ENCODE data around the gene ATP9A.
"Not testable (repeated sequence)": the region's sequence is repeated elsewhere in the genome, so short reads cannot be mapped to it uniquely, and the experiment has no call there.

Gene ATP9A

DNA sequence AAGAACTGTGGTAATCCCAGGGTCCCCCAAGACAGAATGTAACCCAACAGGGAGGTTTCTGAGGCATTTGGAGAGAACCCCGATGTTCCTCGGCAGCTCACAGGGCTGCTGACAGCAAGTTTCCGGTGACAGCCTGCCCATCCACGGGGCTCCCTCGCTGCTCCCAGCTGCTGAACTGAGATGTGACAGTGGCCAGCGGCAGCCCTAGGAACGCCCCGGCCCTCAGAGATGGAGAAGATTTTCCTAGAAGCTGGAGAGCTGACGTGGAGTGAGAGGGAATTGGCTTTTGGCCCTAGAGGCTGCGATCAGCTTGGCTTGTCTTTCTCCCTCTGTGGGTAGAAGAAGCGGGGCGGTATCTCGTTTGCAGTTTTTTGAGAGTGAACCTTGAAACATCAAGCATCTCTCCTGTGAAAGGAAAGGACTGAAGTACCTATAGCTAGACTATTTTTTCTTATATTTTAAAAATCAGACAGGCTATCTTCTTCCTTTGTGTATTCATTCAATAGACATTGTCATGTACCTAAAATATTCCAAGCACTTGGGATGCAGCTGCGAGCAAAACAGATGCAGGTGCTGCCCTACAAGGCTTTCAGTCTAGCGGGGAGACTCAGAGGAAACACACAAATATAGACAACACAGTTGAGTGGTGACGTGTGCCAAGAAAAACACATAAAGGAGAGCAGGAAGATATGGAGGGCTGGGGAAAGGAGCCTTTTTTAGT lies 197.3 kb downstream of the ATP9A start:
- DNase-seq: no peak

DNA sequence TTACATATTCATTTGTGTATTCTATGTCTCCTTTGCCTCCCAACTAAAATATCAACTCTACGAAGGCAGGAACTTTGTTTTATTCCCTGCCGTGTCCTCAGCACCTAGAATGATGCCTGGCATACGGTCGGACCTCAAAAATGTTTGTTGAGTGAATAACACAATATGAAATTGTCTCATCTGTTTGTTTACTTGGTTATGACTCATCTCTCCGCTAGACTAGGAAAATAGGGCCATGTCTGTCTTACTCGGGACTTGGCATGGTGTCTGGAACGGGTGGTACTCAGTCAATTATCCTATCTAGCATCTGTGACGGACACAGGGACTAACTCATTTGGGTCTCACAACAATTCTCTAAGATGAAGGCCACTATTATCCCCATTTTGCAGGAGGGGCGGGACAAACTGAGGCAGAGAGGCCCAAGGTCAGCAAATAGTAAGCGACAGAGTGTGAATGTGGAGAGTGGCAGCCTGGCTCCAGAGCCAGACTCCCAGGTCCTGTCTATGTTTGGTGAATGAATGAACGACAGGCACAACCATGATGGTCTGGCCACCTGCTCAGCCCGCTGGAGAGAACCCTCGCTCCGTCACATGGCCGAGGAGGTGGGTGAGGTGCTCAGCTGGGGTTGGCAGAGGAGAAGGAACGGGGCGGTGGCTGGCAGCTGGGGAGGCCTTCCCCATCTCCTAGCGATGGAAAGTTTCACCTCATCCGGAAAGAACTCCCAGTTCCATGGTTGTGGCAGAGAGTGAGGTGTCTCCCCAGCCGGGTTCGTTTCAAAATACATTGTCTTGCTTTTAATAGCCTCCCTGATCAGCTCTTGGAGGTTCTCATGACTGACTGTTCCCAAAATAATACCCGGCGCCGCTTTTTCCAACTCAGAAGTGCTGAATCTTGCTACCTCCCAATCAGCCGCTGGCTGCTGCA lies 198.1 kb downstream of the ATP9A start:
- DNase-seq: no peak

DNA sequence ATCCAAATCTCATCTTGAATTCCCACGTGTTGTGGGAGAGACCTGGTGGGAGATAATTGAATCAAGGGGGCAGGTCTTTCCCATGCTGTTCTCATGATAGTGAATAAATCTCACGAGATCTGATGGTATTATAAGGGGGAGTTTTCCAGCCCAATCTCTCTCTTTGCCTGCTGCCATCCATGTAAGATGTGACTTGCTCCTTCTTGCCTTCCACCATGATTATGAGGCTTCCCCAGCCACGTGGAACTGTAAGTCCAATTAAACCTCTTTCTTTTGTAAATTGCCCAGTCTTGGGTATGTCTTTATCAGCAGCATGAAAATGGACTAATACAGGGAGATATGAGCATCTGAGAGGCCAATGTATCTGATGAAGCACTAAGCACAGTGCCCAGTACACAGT lies 199.7 kb downstream of the ATP9A start:
- not testable (repeated sequence) for DNase-seq

DNA sequence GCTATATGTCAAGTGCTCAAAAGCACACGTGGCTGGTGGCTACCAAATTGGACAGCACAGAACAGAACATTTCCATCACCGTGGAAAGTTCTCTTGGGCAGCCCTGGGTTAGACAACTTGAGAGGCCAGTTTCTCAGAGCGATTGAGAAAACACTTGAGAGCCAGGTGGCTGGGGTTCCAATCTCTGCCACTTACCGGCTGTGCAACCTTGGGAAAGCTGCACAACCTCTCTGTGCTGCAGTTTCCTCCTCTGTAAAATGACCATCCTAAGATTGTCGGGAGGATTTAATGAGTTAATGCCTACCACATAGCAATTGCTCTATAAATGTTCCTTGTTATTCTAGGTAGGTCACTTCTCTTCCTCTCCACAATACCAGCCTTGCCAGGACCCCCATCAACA lies 200.6 kb downstream of the ATP9A start:
- no peak for DNase-seq

DNA sequence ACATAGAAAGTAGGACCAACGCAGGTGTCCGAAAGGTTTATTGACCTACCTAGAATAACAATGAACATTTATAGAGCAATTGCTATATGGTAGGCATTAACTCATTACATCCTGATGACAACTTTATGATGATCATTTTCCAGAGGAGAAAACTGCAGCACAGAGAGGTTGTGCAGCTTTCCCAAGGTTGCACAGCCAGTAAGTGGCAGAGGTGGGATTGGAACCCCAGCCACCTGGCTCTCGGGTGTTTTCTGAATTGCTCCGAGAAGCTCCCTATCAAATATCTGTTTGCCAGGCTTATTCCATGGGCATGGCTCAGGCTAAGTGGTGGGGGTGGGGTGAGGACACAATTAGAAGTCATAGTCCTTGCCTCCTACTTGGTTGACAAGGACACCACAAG lies 201.6 kb downstream of the ATP9A start:
- DNase-seq: no peak

DNA sequence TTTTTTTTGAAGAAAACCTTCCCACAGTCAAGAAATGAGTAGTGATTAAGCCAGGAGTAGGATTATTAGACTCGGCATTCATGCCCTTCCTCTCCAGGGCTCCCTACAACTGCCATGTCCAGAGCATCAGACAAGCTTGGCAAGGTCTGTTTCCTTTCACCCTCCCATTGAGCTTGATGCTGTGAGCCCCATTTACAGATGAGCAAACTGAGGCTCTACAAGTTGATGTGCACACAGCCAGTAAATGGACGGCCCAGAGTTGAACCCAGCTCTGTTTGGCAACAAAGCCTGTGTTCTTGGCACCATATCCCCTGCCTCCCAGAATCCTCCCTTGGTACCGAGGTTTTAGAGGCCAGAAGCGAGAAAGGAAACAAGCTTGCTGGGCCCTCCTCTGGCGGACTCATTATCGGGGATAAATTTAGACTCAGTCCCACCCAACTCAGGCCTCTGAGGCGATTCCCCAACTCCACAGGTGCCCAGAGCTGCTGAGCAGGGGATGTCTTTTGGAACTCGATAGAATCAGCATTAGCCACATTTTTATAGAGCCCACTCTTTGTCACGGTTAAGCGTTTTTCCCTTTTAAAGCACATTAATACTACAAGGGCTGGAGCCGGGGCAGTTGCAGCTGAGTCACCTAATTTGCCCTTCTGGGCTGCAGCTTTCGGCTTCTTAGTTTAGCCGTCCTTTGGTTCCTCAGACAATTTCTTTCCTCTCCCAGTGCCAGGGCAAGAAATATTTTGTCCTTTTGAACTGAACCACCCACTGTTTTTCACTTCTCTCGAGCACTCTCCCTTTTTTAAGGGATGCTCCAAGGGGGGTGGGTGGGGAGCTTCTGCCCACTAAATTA lies 202.7 kb downstream of the ATP9A start:
- no peak for DNase-seq

DNA sequence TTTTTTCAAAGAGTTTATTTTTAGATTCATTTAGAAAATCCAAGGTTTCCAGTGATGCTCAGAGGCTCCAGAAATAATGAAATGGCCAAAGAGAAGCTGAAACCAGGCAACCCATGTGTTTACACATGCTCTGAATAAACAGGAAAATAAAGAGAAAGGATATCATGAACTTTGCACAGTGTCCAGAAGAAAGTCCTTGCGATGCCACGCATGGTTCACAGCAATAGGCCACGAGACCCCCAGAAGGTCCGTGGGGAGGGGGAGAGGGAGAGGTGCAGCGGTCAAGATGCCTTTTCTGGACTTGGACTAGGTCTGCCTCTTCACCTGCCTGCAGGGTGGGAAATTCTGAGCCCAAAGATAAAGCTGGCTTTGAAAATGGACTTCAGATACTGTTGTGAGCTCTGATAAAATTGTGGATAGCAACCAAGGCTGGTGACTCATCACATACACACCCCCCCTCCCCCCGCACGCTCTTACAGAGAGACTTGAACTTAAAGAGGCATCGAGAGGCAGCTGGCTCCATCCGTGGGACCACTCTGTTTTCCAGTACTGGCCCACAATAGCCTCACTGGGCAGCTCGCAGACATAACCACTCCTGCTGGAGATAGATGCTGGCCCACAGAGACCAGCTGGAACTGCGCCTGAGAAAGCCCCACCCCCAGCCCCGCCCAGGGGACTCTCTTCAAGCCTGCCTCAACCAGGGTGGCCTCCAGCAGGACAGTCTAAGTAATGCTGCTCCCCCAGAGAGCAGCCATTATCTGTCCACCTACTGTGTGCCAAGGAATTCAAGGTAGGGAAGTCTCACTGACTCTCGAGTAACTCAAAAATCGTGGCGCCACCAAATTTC lies 204.5 kb downstream of the ATP9A start:
- no peak for DNase-seq

DNA sequence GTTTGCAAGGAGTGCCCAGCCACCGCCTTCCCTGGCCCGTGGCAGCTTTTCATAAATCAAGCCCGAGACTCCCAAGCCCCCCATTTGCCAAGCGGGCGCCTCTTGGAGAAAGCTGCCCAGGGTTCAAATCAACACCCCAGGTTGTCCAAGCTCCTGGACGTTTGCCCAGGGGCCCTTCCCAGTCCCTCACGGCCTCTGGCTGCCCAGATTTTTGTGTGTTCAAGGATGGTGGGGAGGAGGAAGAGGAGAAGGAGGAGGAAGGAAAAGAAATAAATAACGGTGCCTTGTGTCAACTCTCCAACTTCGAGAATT lies 205.1 kb downstream of the ATP9A start:
- DNase-seq: no peak

DNA sequence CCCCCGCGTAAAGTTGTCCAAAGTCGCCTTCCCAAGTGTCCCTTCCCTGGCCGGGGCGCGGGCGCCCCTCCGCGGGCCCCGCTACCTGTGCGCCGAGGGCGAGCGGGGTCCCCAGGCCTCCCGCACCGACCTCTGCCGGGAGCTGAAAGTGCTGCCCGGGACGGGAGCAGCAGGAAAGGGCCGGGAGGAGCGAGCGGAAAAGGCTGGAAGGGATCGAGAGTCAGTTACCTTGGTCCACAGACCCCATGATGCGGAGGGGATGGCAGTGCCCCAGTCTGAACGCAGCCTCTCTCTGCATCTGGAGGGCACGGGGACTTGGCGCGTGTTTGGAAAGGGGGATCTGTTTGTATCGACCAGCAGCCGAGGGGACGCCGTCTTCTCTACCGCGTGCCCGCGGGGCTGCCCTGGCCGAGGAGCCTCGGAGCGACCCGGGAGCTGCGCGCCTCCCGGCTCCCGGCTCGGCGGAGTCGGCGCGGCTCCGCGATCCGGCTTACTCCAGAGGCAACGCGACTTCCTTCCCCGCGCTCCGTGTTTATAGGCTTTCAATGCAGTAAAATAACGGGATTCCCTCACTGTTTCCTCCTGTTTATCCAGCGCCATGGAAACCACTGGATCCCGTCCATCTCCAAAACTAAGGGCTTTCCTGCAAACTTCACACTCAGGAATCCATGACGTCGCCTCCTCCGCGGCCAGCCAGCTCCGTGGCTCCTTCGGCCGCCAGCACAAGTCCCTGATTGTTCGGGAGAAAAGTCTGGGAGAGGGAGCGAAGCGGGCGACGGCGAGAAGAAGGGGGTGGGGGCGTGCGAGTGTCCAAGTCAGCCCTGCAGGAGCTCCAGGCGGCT lies 205.6 kb downstream of the ATP9A start:
- DNase-seq: peak in 1 of 2 donors; percentile 20

DNA sequence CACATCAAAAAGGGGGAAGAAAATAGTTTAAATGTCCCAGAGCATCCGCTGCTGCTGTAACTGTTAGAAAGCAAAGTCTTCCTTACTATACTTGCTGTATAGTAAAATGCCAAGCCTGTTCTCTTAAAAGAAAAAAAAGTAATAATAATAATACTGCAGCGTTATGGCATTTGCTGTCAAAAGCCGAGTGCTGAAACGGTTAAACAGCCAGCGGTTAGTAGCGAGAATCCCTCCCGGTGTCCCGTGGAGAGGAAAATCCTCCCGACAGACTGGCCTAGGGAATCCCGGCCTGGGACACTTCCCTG lies 206.2 kb downstream of the ATP9A start:
- DNase-seq: no peak

DNA sequence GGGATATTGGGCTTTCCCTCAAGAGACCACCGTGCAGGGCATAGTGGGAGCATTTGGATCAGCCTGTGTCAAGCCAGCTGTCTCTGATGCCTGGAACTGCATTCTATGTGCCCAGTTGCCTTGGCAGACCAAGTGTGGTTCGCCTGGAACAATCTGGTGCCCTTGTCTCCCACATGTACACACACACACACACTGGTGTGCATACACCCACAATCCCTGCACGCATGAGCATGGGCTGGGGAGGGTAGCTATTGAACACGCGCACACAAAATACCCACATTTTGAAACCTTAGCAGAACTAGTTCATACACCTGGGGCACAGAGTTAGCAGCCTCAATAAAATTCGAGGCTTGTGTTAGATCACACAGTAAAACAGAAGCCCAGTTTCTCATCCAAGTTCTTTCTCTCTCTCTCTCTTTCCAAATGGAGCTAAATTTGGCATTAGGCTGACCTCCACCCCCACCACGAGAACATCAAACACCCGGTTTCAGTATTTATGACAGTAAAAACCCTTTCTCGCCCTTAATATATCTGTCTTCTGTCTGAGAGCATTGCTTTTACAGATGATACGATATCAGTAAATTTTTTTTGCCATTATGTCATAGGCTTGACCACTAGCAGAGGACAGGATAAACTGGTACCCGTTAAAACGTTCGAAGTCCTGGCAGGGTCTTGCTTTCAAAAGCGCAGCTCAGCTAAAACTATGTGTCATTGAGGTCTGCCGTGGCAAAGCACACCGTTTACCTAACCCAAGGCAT lies 207.5 kb downstream of the ATP9A start:
- no peak for DNase-seq

DNA sequence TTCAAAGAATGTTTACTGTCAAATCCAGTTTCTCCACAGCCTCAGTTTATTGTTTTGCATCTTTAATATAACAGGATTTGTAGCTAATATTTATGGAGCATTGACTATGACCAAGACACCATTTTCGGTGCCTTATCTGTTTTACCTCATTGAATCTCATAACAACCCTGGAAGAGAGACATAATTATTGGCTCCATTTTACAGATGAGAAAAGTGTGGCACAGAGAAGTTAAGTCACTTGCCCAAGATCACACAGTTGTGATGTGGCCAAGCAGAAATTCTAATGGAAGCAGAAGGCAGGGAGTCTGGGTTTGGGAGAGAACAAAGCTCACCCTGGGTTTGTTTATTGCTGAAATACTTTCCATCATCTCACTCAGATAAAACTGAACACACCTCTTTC lies 208.1 kb downstream of the ATP9A start:
- no peak for DNase-seq

DNA sequence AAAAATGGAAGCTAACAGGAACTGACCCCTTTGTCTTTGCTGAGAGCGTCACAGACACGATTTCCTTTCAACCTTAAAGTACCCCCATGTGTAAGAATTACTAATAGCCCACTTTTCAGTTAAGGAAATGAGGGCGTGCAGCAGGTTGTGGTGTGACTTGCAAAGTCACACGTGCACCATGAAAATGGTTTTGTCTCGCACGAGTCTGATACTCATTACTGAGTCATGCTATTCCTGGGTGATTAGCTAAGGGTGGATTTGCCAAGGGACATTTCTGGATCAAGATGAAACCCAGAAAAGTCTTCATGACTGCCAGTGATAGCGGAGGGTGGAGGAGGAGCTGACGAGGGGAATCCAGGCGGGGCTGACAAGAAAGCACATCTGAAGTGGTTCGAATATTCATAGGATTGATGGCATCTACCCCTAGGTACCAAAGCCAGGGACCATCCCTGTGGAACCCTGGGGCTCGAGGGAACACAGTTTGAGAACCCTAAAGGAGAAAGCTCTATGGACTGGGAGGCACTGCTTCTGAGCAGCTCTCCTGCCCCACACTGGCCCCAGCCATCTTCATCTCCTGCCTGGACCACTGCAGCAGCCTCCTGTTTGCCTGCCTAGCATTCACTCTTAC lies 213.5 kb downstream of the ATP9A start:
- DNase-seq: no peak

DNA sequence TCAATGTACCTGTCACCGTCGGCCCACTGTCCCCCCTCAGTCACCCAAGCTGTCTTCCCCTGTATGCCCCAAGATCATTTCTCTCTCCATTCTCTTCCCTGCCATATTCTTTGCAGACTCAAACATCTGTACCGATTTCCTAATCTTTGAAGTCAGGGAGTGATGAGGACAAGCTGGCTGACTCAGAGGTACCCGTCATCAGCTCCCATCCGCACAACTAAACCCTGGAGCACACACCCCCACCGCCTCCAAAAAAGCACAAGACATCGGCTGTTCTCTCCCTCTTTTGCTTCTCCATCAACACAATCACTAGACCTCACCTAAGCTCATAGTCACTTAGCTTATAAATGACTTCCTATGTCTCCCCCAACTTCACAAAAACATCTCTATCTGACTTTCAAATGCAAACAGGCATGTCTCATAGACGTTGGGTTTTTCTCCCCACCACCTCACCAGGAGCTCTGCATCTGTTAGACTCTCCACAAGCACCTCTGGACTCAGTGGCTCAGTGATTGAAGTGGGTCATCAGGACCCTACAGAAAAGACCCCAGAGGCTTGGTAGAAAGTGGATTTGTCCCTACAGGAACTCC lies 214.2 kb downstream of the ATP9A start:
- DNase-seq: no peak

DNA sequence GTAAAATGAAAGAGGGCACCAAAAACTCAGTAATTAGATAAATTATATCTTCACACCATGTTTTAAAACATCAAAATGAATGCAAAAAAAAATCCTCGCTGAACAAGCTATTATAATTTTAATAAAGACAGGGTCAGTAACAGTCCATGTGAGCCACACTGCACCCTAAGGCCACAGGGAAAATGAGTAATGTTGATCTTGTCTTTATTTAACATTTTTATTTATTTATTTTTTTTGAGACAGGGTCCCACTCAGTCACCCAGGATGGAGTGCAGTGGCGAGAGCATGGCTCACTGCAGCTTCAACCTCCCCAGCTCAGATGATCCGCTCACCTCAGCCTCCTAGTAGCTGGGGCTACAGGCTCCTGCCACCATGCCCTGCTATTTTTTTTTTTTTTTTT lies 217.0 kb downstream of the ATP9A start:
- DNase-seq: no peak

DNA sequence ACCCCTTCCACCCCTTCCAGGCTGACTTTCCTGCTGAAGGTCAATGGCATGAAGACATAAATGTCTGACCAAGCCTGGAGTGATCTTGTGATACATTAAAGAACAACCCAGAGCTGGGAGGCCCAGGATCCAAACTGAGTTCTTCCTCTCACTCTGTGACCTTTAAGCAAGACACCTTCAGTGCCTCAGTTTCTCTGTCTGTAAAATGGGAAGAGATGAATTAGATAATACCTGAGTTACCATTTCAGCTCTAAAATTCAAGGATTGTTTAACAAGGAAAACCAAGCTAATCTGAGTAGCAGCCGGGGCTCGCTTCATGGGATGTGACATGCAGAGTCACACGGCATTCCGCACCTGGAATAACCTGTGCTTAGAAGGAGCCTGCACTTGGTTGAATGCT lies 218.7 kb downstream of the ATP9A start:
- no peak for DNase-seq

DNA sequence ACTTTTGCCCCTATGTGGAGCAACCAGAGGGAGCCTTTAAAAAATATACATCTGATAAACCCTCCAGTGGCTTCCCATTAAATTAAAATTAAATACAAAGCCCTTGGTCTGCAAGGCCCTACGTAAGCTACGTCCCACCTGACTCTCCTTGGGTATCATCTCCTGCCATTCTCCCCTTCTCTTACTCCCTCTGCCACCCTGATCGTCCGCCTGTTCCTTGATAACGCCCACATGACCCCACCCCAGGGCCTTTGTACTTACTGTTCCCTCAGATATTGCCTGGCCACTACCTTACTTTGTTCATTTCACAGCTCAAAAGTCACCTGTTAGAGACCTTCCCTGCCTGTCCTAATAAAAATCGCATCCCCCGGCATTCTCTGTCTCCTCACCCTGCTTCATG lies 220.2 kb downstream of the ATP9A start:
- DNase-seq: no peak
